Fibroblast of the conjunctiva (primary cell): Measurements from ENCODE around the gene OLFM2.
"Not testable (repeated sequence)": the region's sequence is repeated elsewhere in the genome, so short reads cannot be mapped to it uniquely, and the experiment has no call there.

Experiments
- DNase-seq: peaks from one replicate; pipeline ENCODE4 v3.0.0-alpha.2; 2010; ENCODE audit warnings: low read depth

OLFM2 gene

GRCh38 chr19:9861503-9861902 lies 74.8 kb downstream of the OLFM2 start:
- no peak for DNase-seq

GRCh38 chr19:9860407-9860806 lies 75.9 kb downstream of the OLFM2 start:
- no peak for DNase-seq

DNA sequence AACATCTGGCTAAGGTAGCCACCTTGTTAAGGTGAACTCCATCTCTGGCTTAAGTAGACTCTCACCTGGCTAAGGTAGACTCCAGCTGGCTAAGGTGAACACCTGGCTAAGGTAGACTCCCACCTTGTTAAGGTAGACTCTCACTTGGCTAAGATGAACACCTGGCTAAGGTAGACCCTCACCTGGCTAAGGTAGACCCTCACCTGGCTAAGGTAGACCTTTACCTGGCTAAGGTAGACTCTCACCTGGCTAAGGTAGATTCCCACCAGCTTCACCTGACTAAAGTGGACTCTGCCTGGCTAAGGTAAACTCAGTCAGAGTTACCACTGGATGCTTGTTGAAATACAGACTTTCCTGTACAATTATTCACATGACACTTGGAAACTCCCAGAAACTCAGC lies 77.5 kb downstream of the OLFM2 start:
- no peak for DNase-seq

DNA sequence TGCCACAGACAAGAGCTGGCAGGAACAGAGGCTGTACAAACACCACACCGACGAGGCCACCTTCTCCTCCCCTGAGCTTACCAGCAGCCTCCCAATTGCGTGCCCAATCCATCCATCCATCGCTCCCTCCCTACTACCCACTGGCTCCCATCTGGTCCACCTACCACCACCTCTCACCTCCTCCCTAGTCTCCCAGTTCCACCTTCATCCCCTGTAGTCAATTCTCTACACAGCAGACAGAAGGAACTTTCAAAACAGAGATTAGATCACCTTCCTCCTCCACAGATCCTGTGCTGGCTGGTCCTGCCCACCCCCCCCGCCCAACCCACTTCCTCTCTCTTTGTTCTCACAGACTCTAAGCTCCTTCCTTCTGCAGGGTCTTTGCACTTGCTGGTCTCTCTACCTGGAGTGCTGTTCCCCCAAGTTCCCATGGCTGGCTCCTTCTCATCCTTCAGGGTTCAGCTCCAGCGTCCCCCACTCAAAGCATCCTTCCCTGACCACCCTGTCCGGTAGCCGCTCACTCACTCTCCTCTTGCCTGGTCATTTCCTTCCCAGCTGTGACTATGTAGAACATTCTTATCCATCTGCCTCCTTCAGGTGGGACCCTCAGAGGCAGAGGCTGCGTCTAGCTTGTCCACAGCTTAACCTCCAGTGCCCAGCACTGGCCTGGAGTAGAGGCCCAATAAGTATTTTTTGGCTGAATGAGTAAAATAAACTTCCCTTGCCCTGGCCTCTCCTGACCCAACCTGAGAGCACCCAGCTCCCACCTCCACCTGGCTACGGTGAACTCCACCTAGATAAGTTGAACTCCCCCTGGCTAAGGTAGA lies 78.2 kb downstream of the OLFM2 start:
- DNase-seq = no peak

GRCh38 chr19:9857076-9857721 lies 79.1 kb downstream of the OLFM2 start:
- no peak for DNase-seq

DNA sequence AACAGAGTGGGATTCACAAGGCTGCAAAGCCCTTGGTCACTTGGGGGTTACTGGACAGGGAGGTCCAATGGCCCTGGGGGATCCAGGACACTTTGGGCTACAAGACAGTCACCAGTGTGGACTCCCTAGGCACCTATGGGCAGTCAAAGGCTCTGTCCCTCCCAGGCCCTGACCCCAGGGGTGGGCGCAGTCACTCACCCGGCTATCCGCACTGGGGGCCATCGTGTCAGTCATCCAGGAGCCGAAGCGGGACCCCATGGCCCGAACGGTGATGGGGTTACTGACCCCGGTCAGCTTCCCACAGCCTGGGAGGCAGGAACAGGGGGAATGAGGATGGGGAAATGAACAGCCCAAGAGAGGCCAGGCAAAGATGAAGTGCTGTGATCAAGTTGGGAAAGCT lies 79.7 kb downstream of the OLFM2 start:
- no peak for DNase-seq

DNA sequence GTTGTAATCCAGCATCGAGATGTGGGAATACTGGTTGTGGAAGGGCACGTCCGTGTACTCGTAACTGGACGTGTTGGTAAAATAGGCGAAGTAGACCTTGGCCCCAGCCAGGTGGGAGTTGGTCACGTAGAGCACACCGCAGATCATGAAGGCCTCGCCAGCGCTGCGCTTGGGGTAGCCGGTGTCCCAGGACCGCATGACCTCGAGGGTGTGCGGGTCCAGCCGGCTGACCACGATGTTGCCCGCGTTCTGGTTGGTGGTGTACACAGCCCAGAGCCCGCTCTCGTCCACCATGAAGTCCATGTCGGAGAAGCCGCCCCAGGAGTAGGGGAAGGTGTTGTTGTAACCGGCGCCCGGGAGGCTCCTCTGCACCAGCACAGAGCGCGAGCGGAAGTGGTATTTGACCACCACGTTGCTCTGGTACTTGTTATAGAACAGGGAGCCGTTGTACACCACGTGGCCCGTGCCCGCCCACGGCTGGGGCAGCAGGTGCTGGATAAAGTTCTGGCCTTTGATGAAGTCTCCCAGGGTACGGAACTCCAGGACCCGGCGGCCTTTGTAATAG lies 82.0 kb downstream of the OLFM2 start:
- DNase-seq = no peak

- DNase-seq = no peak
These were observed 85.9 kb downstream of the OLFM2 start for GRCh38 chr19:9850235-9850959.

DNA sequence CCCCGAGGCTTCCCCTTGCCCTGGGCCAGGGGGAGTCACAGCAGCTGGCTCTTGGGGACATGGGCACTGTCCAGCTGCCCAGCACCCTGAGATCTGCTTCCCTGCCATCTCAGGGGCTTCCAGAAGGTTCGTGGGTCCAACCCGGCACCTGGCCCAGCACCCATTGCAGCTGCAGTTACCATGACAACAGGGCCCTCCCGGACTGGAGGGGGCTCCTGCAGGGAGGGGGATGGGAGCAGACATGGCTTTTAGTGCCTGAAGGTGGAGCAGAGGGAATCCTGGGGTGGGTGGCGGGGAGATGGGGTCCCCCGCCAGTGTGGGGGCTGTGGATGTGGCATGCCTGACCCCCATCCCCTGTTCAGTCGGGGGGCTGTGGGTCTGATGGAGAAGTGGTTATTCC lies 86.5 kb downstream of the OLFM2 start:
- no peak for DNase-seq

DNA sequence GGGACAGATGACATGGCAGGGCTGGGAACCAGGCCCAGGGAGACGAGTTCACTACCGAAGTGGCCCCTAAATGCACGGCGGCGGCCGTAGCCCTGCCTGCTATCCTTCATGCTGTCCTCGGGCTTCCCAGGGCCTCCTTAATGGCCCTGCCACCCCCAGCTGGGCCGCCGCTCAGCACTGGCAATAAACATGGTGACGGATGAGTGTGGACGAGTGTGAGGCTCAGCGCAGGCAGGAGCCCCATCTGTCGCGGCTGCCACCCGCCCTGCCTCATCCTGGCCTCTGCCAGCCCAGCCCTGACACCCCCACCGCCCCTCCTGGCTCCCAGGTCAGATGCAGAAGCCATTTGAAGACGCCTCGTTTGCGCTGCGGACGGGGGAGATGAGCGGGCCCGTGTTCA lies 87.6 kb downstream of the OLFM2 start:
- no peak for DNase-seq

DNA sequence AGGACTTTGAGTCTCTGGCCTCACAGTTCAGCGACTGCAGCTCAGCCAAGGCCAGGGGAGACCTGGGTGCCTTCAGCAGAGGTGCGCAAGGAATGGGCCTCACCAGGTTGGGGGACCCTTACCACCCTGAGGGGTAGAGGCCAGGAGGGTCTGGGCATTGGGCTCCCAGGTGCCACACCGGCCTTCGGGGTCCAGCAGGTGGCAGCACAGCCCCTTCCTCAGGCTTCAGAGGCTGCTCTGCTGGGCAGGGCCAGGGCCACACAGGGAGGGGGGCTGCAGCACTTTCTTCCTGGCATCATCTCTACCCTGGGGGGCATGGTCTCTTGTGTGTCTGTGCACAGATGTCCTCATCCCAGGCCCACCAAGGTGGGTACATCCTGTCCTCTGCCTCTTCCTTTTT lies 88.3 kb downstream of the OLFM2 start:
- no peak for DNase-seq

- DNase-seq = peak; percentile 89
These were observed 89.1 kb downstream of the OLFM2 start for GRCh38 chr19:9847087-9847671.

DNA sequence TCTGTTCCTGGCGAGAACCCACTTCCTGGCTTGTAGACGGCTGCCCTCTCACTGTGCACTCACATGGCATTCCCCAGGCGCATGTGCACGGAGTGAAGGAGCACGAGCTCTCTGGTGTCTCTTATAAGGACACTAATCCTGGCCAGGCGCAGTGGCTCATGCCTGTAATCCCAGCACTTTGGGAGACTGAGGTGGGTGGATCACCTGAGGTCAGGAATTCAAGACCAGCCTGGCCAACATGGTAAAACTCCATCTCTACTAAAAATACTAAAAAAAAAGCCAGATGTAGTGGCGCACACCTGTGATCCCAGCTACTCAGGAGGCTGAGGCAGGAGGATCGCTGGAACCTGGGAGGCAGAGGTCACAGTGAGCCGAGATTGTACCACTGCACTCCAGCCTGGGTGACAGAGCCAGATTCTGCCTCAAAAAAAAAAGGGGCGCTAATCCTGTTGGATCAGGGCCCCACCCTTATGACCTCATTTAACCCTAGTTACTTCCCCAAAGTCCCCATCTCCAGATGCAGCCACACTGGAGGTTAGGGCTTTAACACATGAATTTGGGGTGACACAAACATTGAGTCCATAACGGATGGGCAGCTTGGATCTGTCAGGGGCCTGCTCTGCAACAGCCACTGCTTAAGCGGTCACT lies 92.6 kb downstream of the OLFM2 start:
- not testable (repeated sequence) for DNase-seq

DNA sequence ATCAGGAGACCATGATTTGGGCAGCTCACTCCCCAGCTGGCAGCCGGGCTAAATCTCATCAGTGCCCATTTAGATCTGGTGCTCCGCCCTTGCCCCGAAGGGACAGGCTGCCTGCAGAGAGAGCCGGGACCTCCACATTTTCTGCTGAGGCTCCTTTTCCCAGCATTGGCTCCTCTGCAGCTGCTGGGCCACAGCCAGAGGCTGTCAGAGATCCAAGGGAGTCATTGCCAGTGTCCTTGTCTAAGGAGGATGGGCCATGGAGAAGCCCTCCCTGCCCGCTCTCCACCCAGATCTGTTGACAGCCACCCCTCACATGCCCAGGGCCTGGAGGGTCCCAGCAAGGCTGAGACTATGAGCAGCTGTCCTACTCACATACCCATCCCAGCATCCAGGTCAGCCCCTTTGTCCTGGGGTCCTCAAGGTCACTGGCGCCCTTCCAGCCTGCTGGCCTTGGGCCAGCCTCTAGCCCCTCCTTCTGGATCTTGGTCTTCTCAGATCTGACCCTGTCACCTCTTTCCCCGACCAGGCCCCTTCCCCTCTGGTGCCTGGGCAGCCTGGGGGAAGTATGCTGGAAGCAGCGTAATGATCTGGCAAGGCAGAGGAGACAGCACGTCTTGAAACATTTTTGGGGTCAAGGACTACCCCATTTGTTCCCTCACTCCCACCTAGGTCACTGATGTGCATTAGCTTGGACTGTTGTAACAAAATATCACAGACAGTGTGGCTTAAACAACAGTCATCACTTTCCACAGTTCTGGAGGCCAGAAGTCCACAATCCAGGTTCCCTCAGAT lies 93.3 kb downstream of the OLFM2 start:
- DNase-seq = no peak

DNA sequence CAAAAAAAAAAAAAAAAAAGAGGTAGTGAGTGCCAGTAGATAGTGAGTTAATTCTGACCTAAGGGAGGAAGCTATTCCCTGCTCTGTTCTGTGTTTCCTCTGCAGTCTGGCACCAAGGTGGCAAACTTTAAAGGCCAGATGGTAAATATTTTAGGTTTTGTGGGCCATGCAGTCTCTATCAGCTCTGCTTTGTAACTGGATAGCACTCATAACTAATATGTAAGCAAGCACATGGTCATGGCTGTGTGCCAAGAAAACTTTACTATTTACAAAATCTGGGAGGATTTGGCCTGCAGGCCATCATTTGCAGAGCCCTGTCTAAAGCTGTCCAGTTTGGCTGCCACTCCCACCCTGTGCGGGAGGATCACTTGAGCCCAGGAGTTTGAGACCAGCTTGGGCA lies 96.9 kb downstream of the OLFM2 start:
- DNase-seq = peak; percentile 12

GRCh38 chr19:9838324-9838723 lies 98.0 kb downstream of the OLFM2 start:
- no peak for DNase-seq

DNA sequence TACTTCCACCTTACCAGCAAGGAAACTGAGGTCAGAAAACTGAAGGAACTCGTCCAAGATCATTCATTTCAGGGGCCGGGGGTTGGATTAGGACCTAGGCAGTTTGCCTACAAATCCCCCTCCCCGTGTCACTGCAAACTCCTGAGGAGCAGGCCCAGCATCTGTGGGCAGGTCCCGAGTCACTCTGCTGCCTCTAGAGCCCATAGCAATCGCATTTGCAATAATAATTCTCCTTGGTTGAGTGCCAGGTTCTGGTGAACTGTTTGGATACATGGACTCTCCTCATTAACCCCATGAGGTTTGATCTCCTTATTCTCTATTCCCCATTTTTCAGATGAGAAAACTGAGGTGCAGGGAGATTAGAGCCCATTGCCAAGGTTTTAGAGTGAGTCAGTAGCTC lies 100.3 kb downstream of the OLFM2 start:
- peak; percentile 10 for DNase-seq

- no peak for DNase-seq
These were observed 100.8 kb downstream of the OLFM2 start for GRCh38 chr19:9835507-9835949.

- DNase-seq = peak; percentile 97
These were observed 101.4 kb downstream of the OLFM2 start, which contains the start of gene PIN1 for GRCh38 chr19:9834726-9835506. Gene PIN1, plus strand, starts transcription at chr19:9835318. Its CDS starts 27 bp downstream, at chr19:9835345.

DNA sequence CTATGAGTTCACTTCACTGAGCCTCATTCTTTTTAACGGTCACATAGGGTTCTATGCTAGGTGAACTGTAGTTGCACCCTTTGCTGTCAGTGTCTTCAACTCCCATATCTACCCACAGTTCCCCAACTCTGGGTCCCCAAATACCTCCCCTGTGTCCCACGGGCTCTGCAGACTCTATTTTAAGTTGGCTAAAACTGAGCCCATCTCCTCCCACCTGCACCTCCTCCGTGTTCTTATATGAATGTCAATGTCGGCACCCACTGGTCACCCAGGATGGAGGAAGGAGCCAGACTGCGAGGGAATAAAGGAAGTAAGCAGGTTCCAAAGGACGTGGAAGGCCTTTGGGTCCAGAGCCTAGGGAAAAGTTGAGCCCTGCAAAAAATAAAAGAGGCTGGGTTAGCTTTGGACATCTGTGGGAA lies 102.0 kb downstream of the OLFM2 start:
- DNase-seq = no peak
